T-helper 2 cell treated with Interferon-gamma antibody and Interleukin-4, amounts not matched to agents 5 μg/mL and 100 μg/mL, for 36 hours (primary cell): ENCODE measurements around the gene POU3F2.
A peak's percentile ranks its signal among the peaks of the same experiment; 100 is the strongest.

Experiments used
- DNase-seq: peaks from one replicate; pipeline ENCODE4 v3.0.0; 2021; ENCODE audit warnings: low spot score
- H3K27ac Mint-ChIP-seq: one replicate; pipeline ENCODE4 v1.8.0; 2021; ENCODE audit warnings: mild to moderate bottlenecking, mixed read lengths
- H3K27me3 Mint-ChIP-seq: one replicate; pipeline ENCODE4 v1.8.0; 2021; ENCODE audit warnings: low read depth, mixed read lengths
- H3K36me3 Mint-ChIP-seq: one replicate; pipeline ENCODE4 v1.8.0; 2021; ENCODE audit warnings: low read depth, mixed read lengths
- H3K4me1 Mint-ChIP-seq: one replicate; pipeline ENCODE4 v1.8.0; 2021; ENCODE audit warnings: low read depth, mixed read lengths
- H3K4me3 Mint-ChIP-seq: one replicate; pipeline ENCODE4 v1.8.0; 2022; ENCODE audit warnings: mild to moderate bottlenecking, moderate library complexity, mixed read lengths
- H3K9me3 Mint-ChIP-seq: one replicate; pipeline ENCODE4 v1.8.0; 2021; ENCODE audit warnings: mixed read lengths

POU3F2 gene

GRCh38 chr6:98834060-98835031 lies at the start of gene POU3F2:
TSS of gene POU3F2 (plus strand) at chr6:98834574. CDS start at chr6:98834874, 300 bp downstream.
- Mint-ChIP-seq H3K36me3 (no peaks in the 10 kb centered on the region), H3K9me3 (no peaks in the 10 kb centered on the region), H3K27ac (peak within 1 kb of the TSS; percentile 67), H3K4me1 (peaks cover 31% of the 10 kb centered on the region), H3K4me3 (peak within 1 kb of the TSS; percentile 88), H3K27me3 (peaks cover 84% of the 10 kb centered on the region)
- DNase-seq = no peak

- H3K27ac Mint-ChIP-seq = no peak overlapping the region
- no peaks in the 10 kb centered on the region for H3K9me3 Mint-ChIP-seq
- no peaks in the 10 kb centered on the region for H3K36me3 Mint-ChIP-seq
- no peaks in the 10 kb centered on the region for H3K4me1 Mint-ChIP-seq
- DNase-seq = no peak
- no peak overlapping the region for H3K4me3 Mint-ChIP-seq
- H3K27me3 Mint-ChIP-seq = peaks cover 4% of the 10 kb centered on the region
Measured at GRCh38 chr6:98787435-98787834, 46.9 kb upstream of the POU3F2 start.

GRCh38 chr6:98787961-98788360 lies 46.4 kb upstream of the POU3F2 start:
- no peak for DNase-seq
- H3K27ac Mint-ChIP-seq = no peak overlapping the region
- no peak overlapping the region for H3K4me3 Mint-ChIP-seq
- no peaks in the 10 kb centered on the region for H3K36me3 Mint-ChIP-seq
- peaks cover 4% of the 10 kb centered on the region for H3K27me3 Mint-ChIP-seq
- H3K9me3 Mint-ChIP-seq = no peaks in the 10 kb centered on the region
- no peaks in the 10 kb centered on the region for H3K4me1 Mint-ChIP-seq

GRCh38 chr6:98794307-98794842 lies 40.0 kb upstream of the POU3F2 start:
- Mint-ChIP-seq H3K9me3 (no peaks in the 10 kb centered on the region), H3K36me3 (no peaks in the 10 kb centered on the region), H3K27me3 (no peaks in the 10 kb centered on the region), H3K4me1 (no peaks in the 10 kb centered on the region), H3K27ac (no peak overlapping the region), H3K4me3 (no peak overlapping the region)
- no peak for DNase-seq

GRCh38 chr6:98797217-98797994 lies 37.0 kb upstream of the POU3F2 start:
- H3K27ac Mint-ChIP-seq = no peak overlapping the region
- H3K27me3 Mint-ChIP-seq = no peaks in the 10 kb centered on the region
- DNase-seq = no peak
- no peaks in the 10 kb centered on the region for H3K9me3 Mint-ChIP-seq
- H3K4me1 Mint-ChIP-seq = no peaks in the 10 kb centered on the region
- H3K4me3 Mint-ChIP-seq = no peak overlapping the region
- H3K36me3 Mint-ChIP-seq = no peaks in the 10 kb centered on the region

GRCh38 chr6:98800866-98801265 lies 33.5 kb upstream of the POU3F2 start:
- H3K4me3 Mint-ChIP-seq = no peak overlapping the region
- DNase-seq = no peak
- no peak overlapping the region for H3K27ac Mint-ChIP-seq
- H3K4me1 Mint-ChIP-seq = no peaks in the 10 kb centered on the region
- no peaks in the 10 kb centered on the region for H3K36me3 Mint-ChIP-seq
- H3K27me3 Mint-ChIP-seq = peaks cover 2% of the 10 kb centered on the region
- no peaks in the 10 kb centered on the region for H3K9me3 Mint-ChIP-seq

- H3K4me3 Mint-ChIP-seq = no peak overlapping the region
- H3K4me1 Mint-ChIP-seq = no peaks in the 10 kb centered on the region
- H3K9me3 Mint-ChIP-seq = no peaks in the 10 kb centered on the region
- H3K27me3 Mint-ChIP-seq = peaks cover 7% of the 10 kb centered on the region
- no peaks in the 10 kb centered on the region for H3K36me3 Mint-ChIP-seq
- no peak for DNase-seq
- no peak overlapping the region for H3K27ac Mint-ChIP-seq
Measured at GRCh38 chr6:98808541-98809210, 25.7 kb upstream of the POU3F2 start.

GRCh38 chr6:98812220-98812619 lies 22.2 kb upstream of the POU3F2 start:
- H3K36me3 Mint-ChIP-seq = no peaks in the 10 kb centered on the region

GRCh38 chr6:98816799-98817198 lies 17.6 kb upstream of the POU3F2 start:
- no peak for DNase-seq
- Mint-ChIP-seq H3K9me3 (no peaks in the 10 kb centered on the region), H3K27ac (no peak overlapping the region), H3K4me1 (no peaks in the 10 kb centered on the region), H3K36me3 (no peaks in the 10 kb centered on the region), H3K27me3 (peaks cover 23% of the 10 kb centered on the region), H3K4me3 (no peak overlapping the region)

More at GRCh38 chr6:98812220-98812619, 22.2 kb upstream of the POU3F2 start:
- DNase-seq = no peak
- Mint-ChIP-seq H3K27me3 (peaks cover 8% of the 10 kb centered on the region), H3K9me3 (no peaks in the 10 kb centered on the region), H3K4me3 (no peak overlapping the region), H3K27ac (no peak overlapping the region), H3K4me1 (no peaks in the 10 kb centered on the region)

GRCh38 chr6:98821756-98822405 lies 12.5 kb upstream of the POU3F2 start:
- Mint-ChIP-seq H3K27ac (no peak overlapping the region), H3K36me3 (no peaks in the 10 kb centered on the region), H3K4me3 (no peak overlapping the region), H3K9me3 (no peaks in the 10 kb centered on the region), H3K27me3 (peaks cover 68% of the 10 kb centered on the region), H3K4me1 (peaks cover 8% of the 10 kb centered on the region)
- no peak for DNase-seq

GRCh38 chr6:98823428-98824161 lies 10.8 kb upstream of the POU3F2 start:
- Mint-ChIP-seq H3K36me3 (no peaks in the 10 kb centered on the region), H3K27ac (no peak overlapping the region), H3K4me3 (peak overlapping the region; percentile 54), H3K4me1 (peaks cover 8% of the 10 kb centered on the region), H3K9me3 (no peaks in the 10 kb centered on the region), H3K27me3 (peaks cover 82% of the 10 kb centered on the region)
- DNase-seq = no peak

GRCh38 chr6:98824162-98824901 lies 10.0 kb upstream of the POU3F2 start:
- peak overlapping the region; percentile 54 for H3K4me3 Mint-ChIP-seq
- H3K36me3 Mint-ChIP-seq = no peaks in the 10 kb centered on the region
- H3K9me3 Mint-ChIP-seq = no peaks in the 10 kb centered on the region
- no peak overlapping the region for H3K27ac Mint-ChIP-seq
- H3K27me3 Mint-ChIP-seq = peaks cover 85% of the 10 kb centered on the region
- peaks cover 8% of the 10 kb centered on the region for H3K4me1 Mint-ChIP-seq
- no peak for DNase-seq
